Skin of body (tissue), 2 donors: ENCODE data around the gene EPB41L1. TPM values are rescaled to one million over a fixed set of nuclear protein-coding genes. Genes with fewer than 3 reads are reported as not detected.

Source experiments
- DNase-seq: peaks from one replicate; lab custom pipeline; 2025; lab: John Stamatoyannopoulos, UW
- total RNA-seq: library from RNA; depleted of rRNA; stranded (reverse); fragments of >200 nt; gene quantifications from one replicate; pipeline ENCODE4 v1.2.3, GENCODE V29; 2014

The EPB41L1 gene
- total RNA-seq, 1 donor from 2014 or later = 18.1 TPM

DNA sequence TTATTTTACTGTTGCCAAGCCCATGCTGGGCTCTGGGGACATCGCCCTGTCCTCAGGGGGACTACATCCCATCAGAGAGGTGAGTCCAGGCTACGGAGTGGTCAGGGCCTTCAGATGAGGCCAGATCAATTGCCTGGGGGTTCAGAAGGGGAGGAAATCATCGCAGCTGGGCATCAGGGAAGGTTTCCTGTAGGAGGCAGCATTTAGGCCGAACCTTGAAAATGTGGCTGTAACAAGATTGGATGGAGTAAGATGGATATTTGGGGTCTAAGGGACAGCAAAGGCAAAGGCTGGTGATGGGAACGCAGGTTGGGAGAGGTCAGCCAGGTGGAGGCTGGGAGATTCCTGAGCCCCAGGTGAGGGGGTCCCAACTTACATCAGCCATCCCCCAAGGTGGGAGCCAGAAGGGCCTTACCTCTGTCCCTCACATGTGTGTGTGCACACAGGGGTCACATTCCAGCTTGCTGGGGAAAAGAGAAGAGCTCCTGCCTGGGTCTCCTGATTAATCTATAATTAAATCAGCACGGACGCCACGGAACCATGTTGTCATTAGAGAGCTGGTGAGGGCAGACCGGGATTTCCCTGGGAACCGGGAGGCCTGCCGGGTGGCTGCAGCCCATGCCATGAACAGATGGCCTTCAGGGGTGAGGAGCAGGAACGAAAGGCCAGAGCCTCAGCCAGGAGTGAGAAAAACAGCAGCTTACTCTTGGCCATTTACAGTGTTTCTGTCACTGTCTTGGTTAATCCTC is 121.1 kb downstream of the EPB41L1 start:
- DNase-seq = no peak

DNA sequence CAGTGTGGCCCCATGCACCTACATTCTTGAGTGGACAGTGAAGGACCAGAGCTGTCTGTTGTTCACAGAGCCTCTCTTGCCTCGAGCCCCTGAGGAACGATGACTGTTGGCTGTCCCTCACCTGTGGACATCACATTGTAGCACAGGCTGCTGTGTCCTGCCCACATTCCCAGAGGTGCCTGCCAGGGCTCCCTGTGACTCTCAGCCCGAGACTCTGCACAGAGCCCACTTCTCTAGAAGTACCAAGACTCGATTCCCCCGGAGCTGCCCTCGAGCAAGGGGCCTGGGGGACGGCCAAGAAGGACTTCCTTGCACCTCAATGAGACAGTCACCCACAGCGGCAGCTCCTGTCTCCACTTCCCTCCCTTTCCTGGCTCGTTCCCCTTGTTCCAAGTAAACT is 123.0 kb downstream of the EPB41L1 start:
- no peak for DNase-seq

DNA sequence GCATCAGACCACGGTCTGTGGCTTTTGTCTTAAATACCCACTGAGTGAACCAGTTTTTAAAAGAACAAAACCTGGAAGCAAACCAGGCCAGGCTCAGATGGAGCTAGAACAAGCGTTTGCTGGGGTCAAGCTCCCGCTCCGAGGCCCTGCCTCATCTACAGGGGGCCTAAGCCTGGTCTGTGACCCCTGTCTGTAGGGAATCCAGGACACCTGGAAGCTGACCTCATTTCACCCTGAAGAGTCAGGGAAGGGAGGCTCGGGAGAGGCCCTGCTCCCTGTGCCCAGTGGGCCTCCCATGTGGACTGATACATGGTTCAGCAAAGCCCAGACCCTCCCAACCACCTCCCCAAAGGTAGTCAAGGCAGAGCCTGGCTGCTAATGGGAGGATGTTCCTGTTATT is 124.8 kb downstream of the EPB41L1 start:
- DNase-seq = no peak

DNA sequence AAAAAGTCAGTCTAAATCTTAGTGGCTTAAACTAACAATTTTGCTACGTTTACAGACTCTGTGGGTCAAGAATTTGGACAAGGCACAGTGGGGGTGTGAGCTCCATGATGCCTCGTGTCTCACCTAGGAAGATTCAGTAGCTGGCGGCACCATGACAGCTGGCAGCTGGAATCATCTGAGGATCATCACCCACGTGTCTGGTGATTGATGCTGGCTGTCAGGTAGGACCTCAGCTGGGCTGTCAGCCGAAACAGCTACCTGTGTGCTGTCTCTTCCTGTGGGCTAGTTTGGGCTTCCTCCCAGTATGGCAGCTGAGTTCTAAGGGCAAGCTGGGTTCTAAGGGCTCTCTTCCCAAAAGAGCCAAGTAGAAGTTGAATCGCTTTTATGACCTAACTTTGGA is 125.2 kb downstream of the EPB41L1 start:
- no peak for DNase-seq

DNA sequence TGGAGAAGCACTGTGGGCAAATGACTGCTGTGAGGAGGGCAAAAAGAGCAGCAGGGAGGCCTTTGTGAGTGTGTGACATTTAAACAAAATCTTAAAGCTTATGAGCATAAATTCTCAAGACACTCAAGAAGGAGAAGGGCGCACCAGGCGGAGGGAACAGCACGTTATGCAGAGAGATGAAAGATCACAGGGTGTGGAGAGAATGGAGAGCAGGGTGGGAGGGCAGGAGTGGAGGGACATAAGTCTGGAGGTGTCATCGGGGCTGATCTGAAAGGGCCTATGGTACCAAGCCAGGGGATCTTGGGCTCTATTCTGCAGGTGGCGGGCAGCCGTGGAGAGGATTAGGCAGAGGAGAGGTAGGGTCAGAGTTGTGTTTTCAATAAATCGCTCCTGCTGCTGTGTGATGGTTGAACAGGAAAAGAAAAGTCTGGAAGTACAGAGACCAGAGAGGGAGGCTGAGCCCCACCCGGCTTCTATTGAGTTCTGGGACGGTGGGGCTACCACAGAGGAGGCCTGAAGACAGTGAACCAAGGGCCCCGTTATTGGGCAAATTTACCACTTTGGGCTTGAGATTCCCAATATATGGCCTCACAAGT is 127.3 kb downstream of the EPB41L1 start:
- DNase-seq = no peak

Other genes with a start within 250 kb of the EPB41L1 start
- 19.4 TPM for gene SCAND1, start 200.2 kb upstream of the EPB41L1 start, total RNA-seq
- 2.7 TPM for gene CNBD2, start 186.2 kb upstream of the EPB41L1 start, total RNA-seq
- 23.4 TPM for gene AAR2, start 81.7 kb downstream of the EPB41L1 start, total RNA-seq
- gene DLGAP4, start 151.6 kb downstream of the EPB41L1 start, total RNA-seq = 22.3 TPM